Measurements from ENCODE around the gene DRC1.
"Not testable (repeated sequence)": the region's sequence is repeated elsewhere in the genome, so short reads cannot be mapped to it uniquely, and the experiment has no call there.

The DRC1 gene

GRCh38 chr2:26364669-26365068, 37.1 kb upstream of the DRC1 start:
- no peak overlapping the region for H3K27ac ChIP-seq
- peaks cover 6% of the 10 kb centered on the region; the same call in 1 of the 2 replicates for H3K9me3 ChIP-seq
- H3K4me3 ChIP-seq = no peak overlapping the region
- no peak overlapping the region for H3K9ac ChIP-seq
- H3K4me2 ChIP-seq = no peak overlapping the region
- no peak for TF ChIP-seq Cebpa-rat (IDR thresholded peaks at IDR 0.05)
- peaks cover 71% of the 10 kb centered on the region for H3K36me3 ChIP-seq
- H3K27me3 ChIP-seq = no peaks in the 10 kb centered on the region
- peaks cover 57% of the 10 kb centered on the region for H4K20me1 ChIP-seq
- no peaks in the 10 kb centered on the region for H3K4me1 ChIP-seq

- Histone ChIP-seq H3K36me3 (peaks cover 67% of the 10 kb centered on the region), H4K20me1 (peaks cover 35% of the 10 kb centered on the region), H3K9me3 (peaks cover 12% of the 10 kb centered on the region; the same call in 1 of the 2 replicates), H3K4me1 (peaks cover 1% of the 10 kb centered on the region), H3K9ac (no peak overlapping the region), H3K27ac (no peak overlapping the region), H3K27me3 (no peaks in the 10 kb centered on the region), H3K4me2 (no peak overlapping the region), H3K4me3 (no peak overlapping the region)
- no peak for TF ChIP-seq Cebpa-rat (IDR thresholded peaks at IDR 0.05)
Measured at GRCh38 chr2:26366957-26367356, 34.8 kb upstream of the DRC1 start.

DNA sequence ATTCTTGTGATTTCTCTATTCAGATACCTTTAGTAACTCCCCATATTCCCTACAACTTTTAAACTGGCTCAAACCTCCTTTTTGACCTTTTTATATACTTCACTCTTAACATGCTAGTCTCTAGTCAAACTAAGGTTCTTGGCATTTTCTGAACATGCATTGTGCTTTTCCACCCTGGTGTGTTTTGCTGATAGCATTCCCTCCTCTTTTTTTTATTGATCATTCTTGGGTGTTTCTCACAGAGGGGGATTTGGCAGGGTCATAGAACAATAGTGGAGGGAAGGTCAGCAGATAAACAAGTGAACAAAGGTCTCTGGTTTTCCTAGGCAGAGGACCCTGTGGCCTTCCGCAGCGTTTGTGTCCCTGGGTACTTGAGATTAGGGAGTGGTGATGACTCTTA, 32.1 kb upstream of the DRC1 start:
- Histone ChIP-seq H3K36me3 (peaks cover 63% of the 10 kb centered on the region), H3K4me1 (peaks cover 28% of the 10 kb centered on the region), H3K9me3 (peaks cover 15% of the 10 kb centered on the region; the same call in 1 of the 2 replicates)
- not testable (repeated sequence) for H3K27me3 ChIP-seq, H3K9ac ChIP-seq, H3K4me2 ChIP-seq, H4K20me1 ChIP-seq, H3K4me3 ChIP-seq, H3K27ac ChIP-seq

DNA sequence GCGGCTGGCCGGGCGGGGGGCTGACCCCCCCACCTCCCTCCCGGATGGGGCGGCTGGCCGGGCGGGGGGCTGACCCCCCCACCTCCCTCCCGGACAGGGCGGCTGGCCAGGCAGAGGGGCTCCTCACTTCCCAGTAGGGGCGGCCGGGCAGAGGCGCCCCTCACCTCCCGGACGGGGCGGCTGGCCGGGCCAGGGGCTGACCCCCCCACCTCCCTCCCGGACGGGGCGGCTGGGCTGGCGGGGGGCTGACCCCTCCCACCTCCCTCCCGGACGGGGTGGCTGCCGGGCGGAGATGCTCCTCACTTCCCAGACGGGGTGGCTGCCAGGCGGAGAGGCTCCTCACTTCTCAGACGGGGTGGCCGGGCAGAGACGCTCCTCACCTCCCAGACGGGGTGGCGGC, 30.8 kb upstream of the DRC1 start:
- not testable (repeated sequence) for H3K9ac ChIP-seq, H3K4me3 ChIP-seq, H3K27me3 ChIP-seq, H3K27ac ChIP-seq, H4K20me1 ChIP-seq, H3K4me2 ChIP-seq
- Histone ChIP-seq H3K36me3 (peaks cover 66% of the 10 kb centered on the region), H3K4me1 (peaks cover 41% of the 10 kb centered on the region), H3K9me3 (peaks cover 15% of the 10 kb centered on the region; the same call in 1 of the 2 replicates)

GRCh38 chr2:26376799-26377198, 24.9 kb upstream of the DRC1 start:
- Histone ChIP-seq H3K36me3 (peaks cover 76% of the 10 kb centered on the region), H3K9me3 (peaks cover 11% of the 10 kb centered on the region; the same call in 1 of the 2 replicates), H3K27ac (no peak overlapping the region), H3K4me1 (peaks cover 59% of the 10 kb centered on the region), H3K9ac (no peak overlapping the region), H4K20me1 (no peaks in the 10 kb centered on the region), H3K27me3 (no peaks in the 10 kb centered on the region), H3K4me2 (0 out of 2 replicates have a peak overlapping the region, but pooled peaks have one; percentile 41), H3K4me3 (no peak overlapping the region)
- TF ChIP-seq Cebpa-rat (IDR thresholded peaks at IDR 0.05) = no peak

DNA sequence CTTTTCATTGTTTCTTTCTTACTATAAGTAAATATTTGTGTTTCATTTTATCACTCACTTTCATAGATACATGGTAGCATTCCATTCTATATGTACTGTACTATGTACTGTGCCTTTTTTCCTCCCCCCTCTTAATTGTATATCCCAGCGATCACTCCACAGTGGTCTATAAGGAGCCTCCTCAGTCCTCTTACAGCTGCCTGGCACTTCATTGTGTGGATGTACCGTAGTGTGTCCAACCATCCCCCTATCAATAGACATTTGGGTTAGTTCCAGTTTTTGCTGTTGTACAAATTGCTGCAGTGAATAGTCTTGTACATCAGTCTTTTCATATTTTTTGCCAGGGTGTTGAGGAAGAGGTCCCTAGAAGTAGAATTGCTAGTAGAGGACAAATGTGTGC, 21.4 kb upstream of the DRC1 start:
- Histone ChIP-seq H4K20me1 (no peaks in the 10 kb centered on the region), H3K4me2 (no peak overlapping the region), H3K36me3 (peaks cover 83% of the 10 kb centered on the region), H3K4me3 (no peak overlapping the region), H3K9ac (no peak overlapping the region), H3K27ac (no peak overlapping the region), H3K27me3 (no peaks in the 10 kb centered on the region), H3K9me3 (peaks cover 6% of the 10 kb centered on the region; the same call in 1 of the 2 replicates), H3K4me1 (peaks cover 24% of the 10 kb centered on the region)
- TF ChIP-seq Cebpa-rat (IDR thresholded peaks at IDR 0.05) = no peak

- Histone ChIP-seq H3K9me3 (no peaks in the 10 kb centered on the region), H3K27me3 (no peaks in the 10 kb centered on the region), H3K9ac (no peak overlapping the region), H3K4me3 (no peak overlapping the region), H3K4me2 (no peak overlapping the region), H3K27ac (no peak overlapping the region), H4K20me1 (no peaks in the 10 kb centered on the region), H3K36me3 (peaks cover 78% of the 10 kb centered on the region), H3K4me1 (peaks cover 9% of the 10 kb centered on the region)
- no peak for TF ChIP-seq Cebpa-rat (IDR thresholded peaks at IDR 0.05)
Measured at GRCh38 chr2:26382564-26382963, 19.2 kb upstream of the DRC1 start.

- Histone ChIP-seq H3K4me2 (no peak overlapping the region), H4K20me1 (no peaks in the 10 kb centered on the region), H3K27ac (no peak overlapping the region), H3K4me1 (no peaks in the 10 kb centered on the region), H3K9ac (no peak overlapping the region), H3K9me3 (no peaks in the 10 kb centered on the region), H3K27me3 (no peaks in the 10 kb centered on the region), H3K36me3 (peaks cover 77% of the 10 kb centered on the region), H3K4me3 (no peak overlapping the region)
- TF ChIP-seq Cebpa-rat (IDR thresholded peaks at IDR 0.05) = no peak
Measured at GRCh38 chr2:26384183-26384582, 17.5 kb upstream of the DRC1 start.

- Histone ChIP-seq H3K36me3 (peaks cover 77% of the 10 kb centered on the region), H3K4me1 (no peaks in the 10 kb centered on the region), H3K4me3 (no peak overlapping the region), H3K27ac (no peak overlapping the region), H3K9ac (no peak overlapping the region), H3K9me3 (no peaks in the 10 kb centered on the region), H3K4me2 (no peak overlapping the region), H4K20me1 (no peaks in the 10 kb centered on the region), H3K27me3 (no peaks in the 10 kb centered on the region)
- no peak for TF ChIP-seq Cebpa-rat (IDR thresholded peaks at IDR 0.05)
Measured at GRCh38 chr2:26384597-26384996, 17.1 kb upstream of the DRC1 start.

GRCh38 chr2:26387189-26387588, 14.5 kb upstream of the DRC1 start:
- Histone ChIP-seq H4K20me1 (0 out of 2 replicates have a peak, but pooled peaks cover 5% of the 10 kb centered on the region), H3K9me3 (no peaks in the 10 kb centered on the region), H3K36me3 (peaks cover 76% of the 10 kb centered on the region), H3K4me3 (no peak overlapping the region), H3K4me2 (no peak overlapping the region), H3K27ac (no peak overlapping the region), H3K4me1 (no peaks in the 10 kb centered on the region), H3K9ac (no peak overlapping the region), H3K27me3 (no peaks in the 10 kb centered on the region)
- TF ChIP-seq Cebpa-rat (IDR thresholded peaks at IDR 0.05) = no peak

DNA sequence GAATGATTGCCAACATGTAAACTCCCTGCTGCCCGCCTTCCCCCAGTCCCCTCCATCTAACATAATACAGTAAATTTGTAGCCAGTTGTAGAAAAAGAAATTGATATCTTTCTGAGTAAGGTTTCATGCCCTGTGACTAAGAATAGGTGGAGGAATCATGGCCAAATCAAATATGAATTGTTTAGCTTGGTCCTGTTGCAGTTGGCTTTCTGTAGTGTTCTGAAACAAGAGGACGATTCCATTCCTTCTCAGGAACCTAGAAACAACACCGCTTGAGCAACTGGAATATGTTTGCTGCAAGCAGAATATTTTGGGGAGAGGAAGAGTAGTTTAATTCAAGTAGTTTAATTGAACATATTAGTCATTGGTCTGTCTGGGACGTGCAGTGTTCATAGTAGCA, 7.0 kb upstream of the DRC1 start:
- no peak for TF ChIP-seq Cebpa-rat (IDR thresholded peaks at IDR 0.05)
- Histone ChIP-seq H3K9ac (no peak overlapping the region), H3K9me3 (no peaks in the 10 kb centered on the region), H3K27ac (no peak overlapping the region), H4K20me1 (0 out of 2 replicates have a peak, but pooled peaks cover 5% of the 10 kb centered on the region), H3K36me3 (peaks cover 42% of the 10 kb centered on the region), H3K4me3 (no peak overlapping the region), H3K4me1 (peaks cover 7% of the 10 kb centered on the region), H3K27me3 (no peaks in the 10 kb centered on the region), H3K4me2 (no peak overlapping the region)

Data from BLaER1 (cell line).